SK-N-SH treated with all-trans-retinoic acid at 6 μM for 48 hours (cell line): ENCODE results near the gene KIF3B.

Source experiments
- ARNTL ChIP-seq: fragments of 450-650 bp; formaldehyde crosslinking; IDR thresholded peaks from 2 replicates; pipeline ENCODE4 v1.5.0; 2020; ENCODE audit warnings: low read depth, mild to moderate bottlenecking, moderate library complexity, borderline replicate concordance
- CREB5 ChIP-seq: fragments of 250-450 bp; sonication (Bioruptor Pico); IDR thresholded peaks from 2 replicates; pipeline ENCODE4 v1.5.1; 2020; ENCODE audit warnings: low read depth, mild to moderate bottlenecking, moderate library complexity
- OSR1 ChIP-seq: fragments of 250-450 bp; sonication (Bioruptor Pico); IDR thresholded peaks from 2 replicates; pipeline ENCODE4 v1.8.0; 2022; ENCODE audit warnings: moderate library complexity, mild to moderate bottlenecking, inconsistent platforms
- TOX ChIP-seq: fragments of 250-450 bp; sonication (Bioruptor Pico); IDR thresholded peaks from 2 replicates; pipeline ENCODE4 v1.8.0; 2021; ENCODE audit warnings: mild to moderate bottlenecking, moderate library complexity, borderline replicate concordance
- TSHZ2 ChIP-seq: fragments of 250-450 bp; sonication (Bioruptor Pico); IDR thresholded peaks from 2 replicates; pipeline ENCODE4 v1.5.0; 2020; ENCODE audit warnings: mild to moderate bottlenecking, moderate library complexity
- ZFP3 ChIP-seq: fragments of 250-450 bp; sonication (Bioruptor Pico); IDR thresholded peaks from 2 replicates; pipeline ENCODE4 v1.5.0; 2020; ENCODE audit warnings: mild to moderate bottlenecking, moderate library complexity
- ZNF70 ChIP-seq: fragments of 450-650 bp; formaldehyde crosslinking; IDR thresholded peaks from 2 replicates; pipeline ENCODE4 v1.5.0; 2020; ENCODE audit warnings: mild to moderate bottlenecking, moderate library complexity
- TF ChIP-seq, protein P1 (sequence below): fragments of 250-450 bp; sonication (Bioruptor Pico); IDR thresholded peaks from 2 replicates; pipeline ENCODE4 v1.8.0; 2020; ENCODE audit warnings: mild to moderate bottlenecking, moderate library complexity, borderline replicate concordance

DNA sequence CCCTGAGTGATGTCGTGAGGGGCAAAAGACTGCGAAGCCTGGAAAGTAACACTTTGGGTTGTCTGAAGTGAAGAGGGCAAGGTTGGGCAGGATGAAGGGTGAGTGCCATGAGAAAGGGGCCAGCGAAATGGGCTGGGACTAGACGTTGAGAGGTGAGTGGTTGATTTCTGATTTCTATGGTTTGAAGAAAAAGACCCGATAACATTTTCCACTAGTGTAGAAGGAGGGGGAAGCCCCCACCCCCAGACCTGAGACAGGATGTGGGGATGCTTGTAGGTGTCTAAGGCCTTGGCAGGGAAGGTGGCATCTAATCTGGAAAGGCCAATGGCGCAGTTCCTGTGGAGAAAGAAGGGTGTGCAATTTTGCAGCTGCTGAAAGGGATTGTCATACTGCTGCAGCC lies 25.3 kb upstream of the KIF3B start:
- TF ChIP-seq CREB5 (no peak), ZFP3 (no peak), ARNTL (CRISPR knock-in tag) (no peak), TOX (CRISPR knock-in tag) (no peak), OSR1 (no peak), ZNF70 (CRISPR knock-in tag) (no peak), TSHZ2 (no peak)
- TF ChIP-seq, protein P1, sequence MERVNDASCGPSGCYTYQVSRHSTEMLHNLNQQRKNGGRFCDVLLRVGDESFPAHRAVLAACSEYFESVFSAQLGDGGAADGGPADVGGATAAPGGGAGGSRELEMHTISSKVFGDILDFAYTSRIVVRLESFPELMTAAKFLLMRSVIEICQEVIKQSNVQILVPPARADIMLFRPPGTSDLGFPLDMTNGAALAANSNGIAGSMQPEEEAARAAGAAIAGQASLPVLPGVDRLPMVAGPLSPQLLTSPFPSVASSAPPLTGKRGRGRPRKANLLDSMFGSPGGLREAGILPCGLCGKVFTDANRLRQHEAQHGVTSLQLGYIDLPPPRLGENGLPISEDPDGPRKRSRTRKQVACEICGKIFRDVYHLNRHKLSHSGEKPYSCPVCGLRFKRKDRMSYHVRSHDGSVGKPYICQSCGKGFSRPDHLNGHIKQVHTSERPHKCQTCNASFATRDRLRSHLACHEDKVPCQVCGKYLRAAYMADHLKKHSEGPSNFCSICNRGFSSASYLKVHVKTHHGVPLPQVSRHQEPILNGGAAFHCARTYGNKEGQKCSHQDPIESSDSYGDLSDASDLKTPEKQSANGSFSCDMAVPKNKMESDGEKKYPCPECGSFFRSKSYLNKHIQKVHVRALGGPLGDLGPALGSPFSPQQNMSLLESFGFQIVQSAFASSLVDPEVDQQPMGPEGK = no peak
